ENCODE measurements around the gene NFKBIB.
A peak's percentile ranks its signal among the peaks of the same experiment; 100 is the strongest.
"Not testable (repeated sequence)": the region's sequence is repeated elsewhere in the genome, so short reads cannot be mapped to it uniquely, and the experiment has no call there.

The NFKBIB gene, protein sequence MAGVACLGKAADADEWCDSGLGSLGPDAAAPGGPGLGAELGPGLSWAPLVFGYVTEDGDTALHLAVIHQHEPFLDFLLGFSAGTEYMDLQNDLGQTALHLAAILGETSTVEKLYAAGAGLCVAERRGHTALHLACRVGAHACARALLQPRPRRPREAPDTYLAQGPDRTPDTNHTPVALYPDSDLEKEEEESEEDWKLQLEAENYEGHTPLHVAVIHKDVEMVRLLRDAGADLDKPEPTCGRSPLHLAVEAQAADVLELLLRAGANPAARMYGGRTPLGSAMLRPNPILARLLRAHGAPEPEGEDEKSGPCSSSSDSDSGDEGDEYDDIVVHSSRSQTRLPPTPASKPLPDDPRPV

GRCh38 chr19:38899447-38900201, at the start of gene NFKBIB, which contains the start of gene SIRT2:
TSS of gene NFKBIB (plus strand) at chr19:38899969. CDS start at chr19:38900033, 64 bp downstream.
TSS of gene SIRT2 (minus strand) at chr19:38899618. CDS start at chr19:38899521, 97 bp downstream.
- DNase-seq (ENCODE audit: low spot score), result peak; percentile 98
- TF ChIP-seq CTCF (IDR thresholded peaks at IDR 0.05; ENCODE audit: extremely low read depth, missing control alignments), result no peak

DNA sequence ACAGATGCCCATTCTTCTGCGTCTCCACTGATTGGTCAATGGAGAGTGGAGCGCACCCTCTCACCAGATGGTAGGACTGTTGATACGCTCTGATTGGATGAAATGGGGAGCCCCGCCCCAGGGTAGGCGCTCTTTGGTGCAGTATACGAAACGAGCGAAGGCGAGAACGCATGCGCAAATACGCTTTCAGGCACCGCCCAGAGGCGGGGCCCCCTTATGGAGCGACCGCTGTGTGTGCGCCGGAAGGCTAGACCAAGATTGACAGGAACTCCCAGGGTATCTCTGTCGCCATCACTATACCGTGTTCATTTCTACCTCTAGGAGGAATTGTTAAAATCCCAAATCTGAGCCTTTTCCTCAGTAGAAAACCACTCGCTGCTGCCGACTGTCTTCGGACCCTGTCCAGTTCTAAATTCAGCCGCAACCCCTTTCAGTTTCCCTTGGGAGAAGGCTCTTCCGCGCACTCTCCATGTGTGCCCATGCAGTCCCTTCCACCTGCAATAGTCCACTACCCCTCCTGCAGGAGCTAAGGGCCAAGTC, 49.3 kb upstream of the NFKBIB start:
- no peak for TF ChIP-seq CTCF (IDR thresholded peaks at IDR 0.05; ENCODE audit: extremely low read depth, missing control alignments)
- DNase-seq (ENCODE audit: low spot score), result peak; percentile 96

DNA sequence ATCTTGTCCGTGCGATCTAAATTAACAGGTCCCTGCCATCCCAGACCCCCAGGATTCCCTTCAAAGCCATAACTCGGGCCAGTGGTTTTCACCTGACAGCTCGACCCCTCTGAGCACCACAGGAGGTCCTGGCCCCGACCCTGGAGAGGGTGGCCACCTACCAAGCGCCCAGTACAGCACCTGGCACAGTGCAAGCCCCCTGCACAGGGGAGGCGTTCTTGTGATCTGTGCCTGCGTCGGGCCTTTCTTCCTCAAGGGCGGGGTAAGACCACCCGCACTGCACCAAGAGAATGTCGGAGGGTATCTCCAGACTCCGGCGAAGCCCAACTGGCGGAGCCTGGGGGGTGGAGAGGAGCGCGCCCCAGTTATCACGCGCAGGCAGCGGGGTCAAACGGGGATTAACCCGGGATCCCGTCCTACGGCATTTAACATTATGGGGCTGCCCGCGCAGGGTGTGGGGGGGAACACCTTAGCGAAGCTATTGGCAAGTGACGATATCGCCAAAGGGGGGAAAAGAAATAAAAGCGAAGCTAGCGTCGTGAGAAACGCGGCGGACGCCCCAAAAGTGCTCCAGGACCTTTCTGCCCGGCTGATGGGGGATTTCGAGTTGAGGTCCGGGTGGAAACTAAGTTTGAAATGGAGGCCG, 48.7 kb upstream of the NFKBIB start:
- no peak for TF ChIP-seq CTCF (IDR thresholded peaks at IDR 0.05; ENCODE audit: extremely low read depth, missing control alignments)
- DNase-seq (ENCODE audit: low spot score), result no peak

- no peak for TF ChIP-seq CTCF (IDR thresholded peaks at IDR 0.05; ENCODE audit: extremely low read depth, missing control alignments)
- peak; percentile 97 for DNase-seq (ENCODE audit: low spot score)
These were observed 48.0 kb upstream of the NFKBIB start for GRCh38 chr19:38851622-38852230.

DNA sequence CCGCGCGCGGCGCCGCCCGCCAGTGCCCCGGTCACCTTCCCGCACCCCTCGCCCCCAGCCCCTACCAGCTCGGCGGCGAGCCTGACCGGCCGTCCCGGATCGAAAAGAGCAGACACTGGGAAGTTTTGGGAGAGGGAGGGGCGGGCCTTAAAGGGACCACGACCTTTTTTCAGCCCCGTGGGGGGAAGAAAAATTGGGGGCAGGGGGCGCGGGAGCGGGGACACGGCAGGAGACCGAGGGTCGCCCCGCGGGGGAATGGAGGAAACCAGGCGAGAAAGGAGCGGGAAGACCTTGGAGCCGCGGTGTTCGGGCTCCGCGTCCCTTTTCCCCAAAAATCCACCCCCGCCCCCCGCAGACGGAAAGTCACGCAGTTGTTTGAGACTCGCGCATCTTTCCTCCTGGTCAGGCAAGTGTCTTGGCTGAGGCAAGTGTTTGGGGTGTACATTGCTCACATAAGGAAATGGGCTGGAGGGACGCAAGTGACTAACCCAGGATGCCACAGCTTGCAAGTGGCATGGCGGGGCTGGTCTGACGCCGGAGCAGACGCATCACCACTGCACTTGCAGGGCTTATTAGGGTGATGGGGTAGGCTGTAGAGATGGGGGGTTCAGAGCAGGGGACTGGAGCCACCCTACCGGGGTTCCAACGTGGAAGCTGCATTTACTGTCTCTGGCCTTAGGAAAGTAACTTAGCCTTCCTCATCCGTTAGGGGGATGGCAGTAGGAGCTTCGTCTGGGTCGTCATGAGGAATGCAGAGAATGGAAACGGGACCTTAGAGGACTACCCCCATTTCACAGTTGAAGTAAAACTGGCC, 47.3 kb upstream of the NFKBIB start:
- peak; percentile 52 for DNase-seq (ENCODE audit: low spot score)
- TF ChIP-seq CTCF (IDR thresholded peaks at IDR 0.05; ENCODE audit: extremely low read depth, missing control alignments), result no peak

DNA sequence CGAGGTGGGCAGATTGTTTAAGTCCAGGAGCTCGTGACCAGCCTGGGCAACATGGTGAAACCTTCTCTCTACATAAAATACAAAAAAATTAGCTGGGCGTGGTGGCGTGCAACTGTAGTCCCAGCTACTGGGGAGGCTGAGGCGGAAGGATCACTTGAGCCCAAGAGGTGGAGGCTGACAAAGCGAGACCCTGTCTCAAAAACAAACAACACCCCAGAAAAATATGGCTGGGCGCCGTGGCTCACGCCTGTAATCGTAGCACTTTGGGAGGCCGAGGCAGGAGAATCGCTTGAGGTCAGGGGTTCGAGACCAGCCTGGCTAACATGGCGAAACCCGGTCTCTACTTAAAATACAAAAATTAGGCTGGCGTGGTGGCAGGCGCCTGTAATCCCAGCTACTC, 46.6 kb upstream of the NFKBIB start:
- no peak for DNase-seq (ENCODE audit: low spot score)
- no peak for TF ChIP-seq CTCF (IDR thresholded peaks at IDR 0.05; ENCODE audit: extremely low read depth, missing control alignments)

- not testable (repeated sequence) for DNase-seq (ENCODE audit: low spot score)
These were observed 44.8 kb upstream of the NFKBIB start for GRCh38 chr19:38854961-38855360.

GRCh38 chr19:38855751-38856150, 44.0 kb upstream of the NFKBIB start:
- DNase-seq (ENCODE audit: low spot score), result not testable (repeated sequence)

All from GM20000 (cell line).